Adrenal gland (tissue), 19 donors: ENCODE results near the gene ZC3H12C. TPM values are rescaled to one million over a fixed set of nuclear protein-coding genes. Genes with fewer than 3 reads are reported as not detected.

Source experiments
- DNase-seq, 7 donors: peaks; one replicate each; pipeline ENCODE4 v3.0.0-alpha.2; 2019 to 2020
- H3K27ac ChIP-seq, 5 donors: fragments of 200-600 bp; sonication (generic) in 4 of 5; 1 replicate in 3 of 5; 2 replicates in 2 of 5; pipeline versions ENCODE4 v1.5.1 to v1.8.0; 2016 to 2020; ENCODE audit warnings: mild to moderate bottlenecking in 1 of 5
- H3K27me3 ChIP-seq: fragments of 200-600 bp; 2 replicates; pipeline ENCODE4 v1.8.0; 2021
- H3K36me3 ChIP-seq, 2 donors: fragments of 200-600 bp; replicated peaks in 1 of 2; 1 replicate in 1 of 2; 2 replicates in 1 of 2; pipeline versions ENCODE4 v1.5.1 to v1.8.0; 2018 to 2022
- H3K4me1 ChIP-seq, 2 donors: fragments of 200-600 bp; replicated peaks in 1 of 2; 1 replicate in 1 of 2; 2 replicates in 1 of 2; pipeline versions ENCODE4 v1.5.1 to v1.8.0; 2018 to 2021
- H3K4me3 ChIP-seq, 4 donors: fragments of 200-600 bp; sonication (generic) in 3 of 4; one replicate each; pipeline ENCODE4 v1.5.1; 2016 to 2018
- H3K9me3 ChIP-seq, 3 donors: fragments of 200-600 bp; sonication (generic) in 1 of 3; replicated peaks in 1 of 3; 1 replicate in 2 of 3; 2 replicates in 1 of 3; pipeline versions ENCODE4 v1.5.1 to v1.8.0; 2016 to 2021
- CTCF ChIP-seq, 6 experiments: fragments of 450-650 bp in 4 of 6; fragments of 200-600 bp in 2 of 6; sonication (generic) in 1 of 6; IDR thresholded peaks; 1 replicate in 5 of 6; 2 replicates in 1 of 6; pipeline versions ENCODE4 v1.5.1 to v1.8.0; 2016 to 2021; ENCODE audit warnings: antibody characterized with exemption in 6 of 6, mild to moderate bottlenecking in 2 of 6, moderate library complexity in 1 of 6
- POLR2A ChIP-seq, 2 donors: fragments of 450-650 bp; IDR thresholded peaks; one replicate each; pipeline ENCODE4 v1.6.1; 2017; ENCODE audit warnings: antibody characterized with exemption in 2 of 2, mild to moderate bottlenecking in 2 of 2, moderate library complexity in 1 of 2
- WGBS, 4 donors: extraction: QIAGEN DNeasy Blood & Tissue Kit in 2 of 4; methylation state at CpG; one replicate each; pipeline versions ENCODE4 v1.1.5 to v1.1.7; 2013 to 2017; 5-methylcytosine and 5-hydroxymethylcytosine counted together
- intact Hi-C, 2 donors: fragments of 100-400 bp; cut with DNase I; formaldehyde crosslinking; loops; one replicate each; pipeline versions ENCODE4 v1.14.1 to v1.15.0; 2022 to 2023
- long read RNA-seq, 10 donors: library from polyadenylated mRNA in 3 of 10; unstranded in 2 of 10; stranded (forward) in 1 of 10; transcript quantifications; one replicate each; pipeline ENCODE4 v2.0.0 and lab custom pipeline, GENCODE V29; 2021 to 2026
- polyA plus RNA-seq, 3 donors: library from polyadenylated mRNA; stranded (reverse); fragments of 200-250 nt in 2 of 3; fragments of 350-450 nt in 1 of 3; fragmentation: Illumina TruSeq in 1 of 3; extraction: RNeasy Lipid Tissue Mini Kit (QIAGEN cat#74804) in 1 of 3; gene quantifications; one replicate each; pipeline ENCODE4 v1.2.3, GENCODE V29; 2013 to 2014
- total RNA-seq, 9 donors: library from RNA; depleted of rRNA in 4 of 9; stranded (reverse); fragments of >200 nt in 4 of 9; fragments of 120-200 nt in 1 of 9; fragmentation: NEBNext Ultra II Directional in 1 of 9; extraction: Animal tissue kit (Norgen Biotek cat#: 25700) in 1 of 9; gene quantifications; one replicate each; pipeline versions ENCODE4 v1.1.0 to v1.2.4, GENCODE V29; 2013 to 2023
- donor health status: healthy with polysubstance abuse.
- donor health status: Bipolar disorder and iron deficiency.
- donor health status: DM: yes; HTN: yes; CAD: no.
- donor health status: DM: no; HTN: no; CAD: no.
- donor health status: DM: no; HTN: no; CAD: no.
- donor health status: DM: yes; HTN: yes; CAD: no.

The ZC3H12C gene
- 10 to 100 TPM; 10.0 to 28.9 (median 20.3) TPM for total RNA-seq
- polyA plus RNA-seq, result 1 to 10 TPM; 4.4 to 8.8 (median 5.0) TPM
- long read RNA-seq, donor 1, full-length matches to known transcripts, result 2 of 600 reads
- long read RNA-seq, donor 1, partial matches to known transcripts, result 563 of 600 reads
- long read RNA-seq, donor 1, other reads (novel, unspliced or antisense), result 35 of 600 reads
- long read RNA-seq, donor 2, result 0 reads
- long read RNA-seq, donor 3, full-length matches to known transcripts, result 2 of 2 reads
- long read RNA-seq, donor 3, partial matches to known transcripts, result 0 of 2 reads
- long read RNA-seq, donor 3, other reads (novel, unspliced or antisense), result 0 of 2 reads
- long read RNA-seq, donor 4, result 0 reads
- long read RNA-seq, donor 5, full-length matches to known transcripts, result 2 of 5 reads
- long read RNA-seq, donor 5, partial matches to known transcripts, result 1 of 5 reads
- long read RNA-seq, donor 5, other reads (novel, unspliced or antisense), result 2 of 5 reads
- long read RNA-seq, donor 6, partial matches to known transcripts, result 0 of 2 reads
- long read RNA-seq, donor 6, other reads (novel, unspliced or antisense), result 2 of 2 reads
- long read RNA-seq, donor 7, partial matches to known transcripts, result 5 of 5 reads
- long read RNA-seq, donor 7, other reads (novel, unspliced or antisense), result 0 of 5 reads
- long read RNA-seq, donor 8, full-length matches to known transcripts, result 1 of 1 reads
- long read RNA-seq, donor 8, partial matches to known transcripts, result 0 of 1 reads
- long read RNA-seq, donor 8, other reads (novel, unspliced or antisense), result 0 of 1 reads
- long read RNA-seq, donor 9, full-length matches to known transcripts, result 2 of 2 reads
- long read RNA-seq, donor 9, partial matches to known transcripts, result 0 of 2 reads
- long read RNA-seq, donor 9, other reads (novel, unspliced or antisense), result 0 of 2 reads
- long read RNA-seq, donor 10, result 0 reads

GRCh38 chr11:110092515-110093406, at the start of gene ZC3H12C:
Gene ZC3H12C, plus strand, starts transcription at chr11:110093392. Its CDS starts 20 bp downstream, at chr11:110093412.
- TF ChIP-seq POLR2A (IDR thresholded peaks at IDR 0.05), result peak; percentile 73 to 74
- TF ChIP-seq CTCF (IDR thresholded peaks at IDR 0.05), result peak in 5 of 6 experiments; percentile 13 to 89 (median 45)
- H3K27me3 ChIP-seq, result no peaks in the 10 kb centered on the region
- H3K36me3 ChIP-seq, result no peaks in the 10 kb centered on the region
- H3K9me3 ChIP-seq, result no peaks in the 10 kb centered on the region
- WGBS, 4 donors, result 0 to 2% (median 1%) methylated on average over 26 to 109 of the region's 110 CpGs
- DNase-seq, result peak; percentile 84 to 93 (median 90)
- peak within 1 kb of the TSS; percentile 34 to 93 (median 62) for H3K4me3 ChIP-seq
- H3K27ac ChIP-seq, result peak within 1 kb of the TSS; percentile 84 to 99 (median 95)
- peaks cover 11 to 34% of the 10 kb centered on the region in 2 donors for H3K4me1 ChIP-seq
- intact Hi-C loops, result loop anchor here in 1 of 2 donors (5.0 kb wide), 1 partner anchor 140 kb away; no protein-coding TSS in a partner anchor

GRCh38 chr11:110044226-110044968, 48.8 kb upstream of the ZC3H12C start:
- Histone ChIP-seq H3K4me3 (no peak overlapping the region), H3K9me3 (no peaks in the 10 kb centered on the region), H3K27me3 (no peaks in the 10 kb centered on the region), H3K27ac (no peak overlapping the region), H3K36me3 (no peaks in the 10 kb centered on the region), H3K4me1 (no peaks in the 10 kb centered on the region)
- intact Hi-C loops, result no loop called here
- WGBS, 4 donors, result 86 to 92% (median 91%) methylated on average over 9 of the region's 9 CpGs
- DNase-seq, result no peak
- TF ChIP-seq POLR2A (IDR thresholded peaks at IDR 0.05) (no peak), CTCF (IDR thresholded peaks at IDR 0.05) (no peak)

GRCh38 chr11:110046775-110047380, 46.3 kb upstream of the ZC3H12C start:
- TF ChIP-seq POLR2A (IDR thresholded peaks at IDR 0.05) (no peak), CTCF (IDR thresholded peaks at IDR 0.05) (no peak)
- no peak for DNase-seq
- Histone ChIP-seq H3K27me3 (no peaks in the 10 kb centered on the region), H3K36me3 (no peaks in the 10 kb centered on the region), H3K9me3 (no peaks in the 10 kb centered on the region), H3K4me3 (no peak overlapping the region), H3K27ac (no peak overlapping the region), H3K4me1 (no peaks in the 10 kb centered on the region)
- intact Hi-C loops, result no loop called here
- 82 to 94% (median 90%) methylated on average over 2 of the region's 2 CpGs for WGBS, 4 donors
